Large intestine (tissue), 3 donors: Measurements from ENCODE around the gene FCRLB. TPM values are rescaled to one million over a fixed set of nuclear protein-coding genes. Genes with fewer than 3 reads are reported as not detected.
A peak's percentile ranks its signal among the peaks of the same experiment; 100 is the strongest.

Experiments used
- DNase-seq, 2 donors: peaks; one replicate each; pipeline versions ENCODE4 v3.0.0 to v3.0.0-alpha.2; 2013
- H3K27ac ChIP-seq: one replicate; pipeline ENCODE4 v1.5.1; 2013; ENCODE audit warnings: low read length
- H3K27me3 ChIP-seq: 2 replicates; pipeline ENCODE4 v1.6.1; 2013; ENCODE audit warnings: low read length; ENCODE audit not compliant: control insufficient read depth, insufficient read depth
- H3K36me3 ChIP-seq: 2 replicates; pipeline ENCODE4 v1.6.1; 2013; ENCODE audit warnings: low read length; ENCODE audit not compliant: control insufficient read depth, insufficient read depth
- H3K4me1 ChIP-seq: one replicate; pipeline ENCODE4 v1.6.1; 2013; ENCODE audit warnings: low read length; ENCODE audit not compliant: control insufficient read depth, insufficient read depth
- H3K4me3 ChIP-seq: one replicate; pipeline ENCODE4 v1.5.1; 2013; ENCODE audit warnings: low read length
- H3K9me3 ChIP-seq: one replicate; pipeline ENCODE4 v1.6.1; 2013; ENCODE audit warnings: mild to moderate bottlenecking, low read depth, low read length, moderate library complexity; ENCODE audit not compliant: control insufficient read depth
- WGBS: methylation state at CpG from one replicate; pipeline ENCODE4 v1.1.5; 2013; ENCODE audit warnings: low lambda C conversion rate; ENCODE audit not compliant: insufficient coverage; 5-methylcytosine and 5-hydroxymethylcytosine counted together
- polyA plus RNA-seq: library from polyadenylated mRNA; unstranded; fragments of 120-200 nt; gene quantifications from one replicate; pipeline ENCODE4 v1.2.1, GENCODE V29; 2013

The FCRLB gene
- polyA plus RNA-seq, 1 donor: 0.60 TPM

DNA sequence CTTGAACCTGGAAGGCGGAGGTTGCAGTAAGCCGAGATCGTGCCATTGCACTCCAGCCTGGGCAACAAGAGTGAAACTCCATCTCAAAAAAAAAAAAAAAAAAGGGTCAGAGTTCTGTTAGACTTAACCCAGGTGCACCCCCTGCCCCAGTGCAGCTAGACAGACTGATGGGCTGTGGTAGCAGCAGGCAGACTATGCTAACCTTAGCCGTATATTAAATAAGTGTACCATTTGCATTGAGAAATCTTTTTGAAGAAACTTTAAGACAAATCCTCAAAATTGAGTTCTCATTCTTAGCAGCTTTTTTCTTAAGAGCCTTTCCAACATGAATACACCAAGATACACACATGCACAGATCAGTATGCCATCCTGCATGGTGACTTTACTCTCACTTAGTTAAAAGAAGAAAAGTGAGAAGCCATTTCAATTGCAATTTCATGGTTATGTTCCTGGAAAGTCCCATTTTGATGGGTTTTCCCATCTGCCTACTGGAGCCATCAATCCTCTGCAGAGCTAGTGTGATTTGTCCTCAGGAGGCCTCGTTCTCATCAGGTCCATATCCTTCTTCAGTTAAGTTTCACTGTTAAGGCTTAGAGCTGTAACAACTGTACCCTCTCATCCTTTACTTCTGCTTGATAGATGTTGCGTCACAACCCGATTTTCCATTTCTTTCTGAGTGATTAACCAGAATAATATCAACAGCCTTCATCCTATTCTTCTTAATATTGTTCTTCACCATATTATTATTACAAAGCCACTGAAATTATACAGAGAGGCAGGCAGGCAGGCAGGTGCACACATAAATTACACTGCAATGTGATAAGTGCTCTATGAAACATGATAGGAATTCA is 7.3 kb downstream of the FCRLB start:
- 100% methylated on average over 2 of the region's 7 CpGs for WGBS
- DNase-seq: no peak
- H3K36me3 ChIP-seq: no peaks in the 10 kb centered on the region
- H3K9me3 ChIP-seq: no peaks in the 10 kb centered on the region
- no peak overlapping the region for H3K27ac ChIP-seq
- H3K4me3 ChIP-seq: no peak overlapping the region
- peaks cover 39% of the 10 kb centered on the region for H3K27me3 ChIP-seq
- H3K4me1 ChIP-seq: peaks cover 4% of the 10 kb centered on the region

DNA sequence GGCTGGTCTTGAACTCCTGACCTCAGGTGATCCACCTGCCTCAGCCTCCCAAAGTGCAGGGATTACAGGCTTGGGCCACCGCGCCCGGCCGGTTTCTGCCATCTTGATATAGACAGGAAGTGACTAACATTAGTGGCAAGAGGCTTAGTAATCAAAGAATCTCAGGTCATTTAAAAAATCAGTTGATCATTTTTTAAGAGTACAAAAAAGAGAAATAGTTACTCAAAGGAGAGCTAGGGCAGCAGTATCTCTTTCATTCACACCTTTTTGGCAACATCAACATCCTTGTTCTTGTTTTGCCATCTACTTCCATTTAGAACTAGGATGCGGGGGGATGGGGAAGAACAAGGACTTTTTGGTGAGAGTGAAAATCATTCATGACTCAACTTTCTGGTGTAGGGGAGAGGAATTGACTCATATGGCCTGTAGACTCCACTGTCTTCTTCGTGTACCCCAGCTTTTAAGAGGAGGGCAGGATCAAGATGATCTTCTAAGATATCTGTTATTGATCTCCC is 8.8 kb downstream of the FCRLB start:
- no CpG with 5 or more reads among the region's 6 CpGs for whole genome bisulfite sequencing
- no peak overlapping the region for H3K4me3 ChIP-seq
- peaks cover 32% of the 10 kb centered on the region for H3K27me3 ChIP-seq

DNA sequence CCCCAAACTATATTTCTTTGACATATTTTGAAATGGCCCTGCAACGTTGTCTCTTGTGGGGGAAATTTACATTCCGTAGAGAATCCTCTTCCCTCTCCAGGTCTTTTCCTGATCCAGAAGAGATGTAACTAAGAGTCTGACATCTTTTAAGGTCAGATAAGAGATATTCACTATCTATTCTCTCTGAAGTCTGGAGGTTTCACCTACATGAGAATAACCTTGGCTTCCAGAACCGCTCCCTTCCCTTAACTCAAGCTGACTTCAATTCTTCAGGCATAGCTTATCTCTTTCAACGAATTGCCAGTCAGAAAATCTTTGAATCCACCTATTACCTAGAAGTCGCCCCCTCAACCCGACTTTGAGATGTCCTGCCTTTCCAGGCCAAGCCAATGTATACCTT is 9.9 kb downstream of the FCRLB start:
- Histone ChIP-seq H3K9me3 (no peaks in the 10 kb centered on the region), H3K4me1 (no peaks in the 10 kb centered on the region), H3K36me3 (no peaks in the 10 kb centered on the region), H3K4me3 (no peak overlapping the region), H3K27ac (no peak overlapping the region), H3K27me3 (peaks cover 29% of the 10 kb centered on the region)
- DNase-seq: no peak
- WGBS: 61% methylated on average over 3 of the region's 6 CpGs

More for the DNA sequence above, 8.8 kb downstream of the FCRLB start:
- H3K9me3 ChIP-seq: no peaks in the 10 kb centered on the region
- H3K36me3 ChIP-seq: no peaks in the 10 kb centered on the region
- DNase-seq: no peak
- H3K4me1 ChIP-seq: peaks cover 4% of the 10 kb centered on the region
- no peak overlapping the region for H3K27ac ChIP-seq

DNA sequence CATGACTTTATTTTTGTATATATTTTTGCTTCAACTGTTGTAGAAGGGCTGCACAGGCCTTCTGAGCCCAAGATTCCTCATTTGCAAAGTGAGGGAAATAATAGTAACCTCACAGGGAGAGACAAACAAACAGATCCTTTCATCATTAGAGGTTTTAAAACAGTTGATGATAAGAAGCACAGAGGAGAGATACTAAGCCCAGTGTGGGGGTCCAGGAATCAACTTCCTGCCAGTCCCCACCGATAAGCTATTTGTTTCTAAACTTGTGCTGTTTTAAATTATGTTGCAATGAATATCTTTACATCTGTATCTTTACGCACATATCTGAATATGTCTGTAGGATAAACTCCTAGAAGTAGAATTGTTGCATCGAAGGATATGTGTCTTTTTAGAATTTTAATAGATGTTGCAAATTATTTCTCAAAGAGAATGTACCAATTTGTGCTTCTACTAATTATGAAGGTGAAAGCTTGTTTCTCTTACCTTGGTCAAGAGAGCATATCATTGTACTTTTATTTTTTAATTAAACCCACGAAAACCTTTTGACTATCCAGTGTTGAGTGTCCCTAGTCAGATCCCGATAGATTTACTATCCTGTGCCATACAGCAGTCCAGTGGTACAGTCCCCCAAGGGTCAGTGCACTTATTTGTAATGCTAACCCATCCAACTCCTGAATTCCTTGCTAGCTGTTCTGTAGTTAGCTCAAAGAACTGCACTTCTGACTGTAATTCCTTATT is 10.8 kb downstream of the FCRLB start:
- no peak for DNase-seq
- H3K27me3 ChIP-seq: peaks cover 30% of the 10 kb centered on the region

DNA sequence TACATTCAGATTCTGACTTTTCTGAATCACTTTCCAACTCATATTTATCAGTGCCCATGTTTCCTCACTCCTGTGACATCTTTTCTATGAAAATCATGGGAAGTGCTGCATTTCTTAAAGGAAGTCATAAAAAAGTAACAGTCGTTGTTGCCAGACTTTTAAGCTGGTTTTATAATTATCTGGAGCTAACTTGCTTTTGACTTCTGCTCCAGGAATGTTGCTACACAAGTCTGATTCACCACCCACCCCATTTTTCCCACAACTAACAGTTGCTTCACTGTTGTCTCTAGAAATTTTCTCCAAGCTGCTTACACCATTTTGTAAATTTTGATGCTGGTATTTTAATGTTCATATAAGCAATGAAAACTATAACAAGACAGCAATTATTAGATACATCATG is 12.2 kb downstream of the FCRLB start:
- H3K36me3 ChIP-seq: no peaks in the 10 kb centered on the region
- H3K9me3 ChIP-seq: no peaks in the 10 kb centered on the region
- H3K4me1 ChIP-seq: no peaks in the 10 kb centered on the region
- no peak overlapping the region for H3K4me3 ChIP-seq
- no peak for DNase-seq
- no peak overlapping the region for H3K27ac ChIP-seq
- peaks cover 32% of the 10 kb centered on the region for H3K27me3 ChIP-seq
- no CpG with 5 or more reads among the region's 1 CpG for WGBS

More for the DNA sequence above, 10.8 kb downstream of the FCRLB start:
- 93% methylated on average over 3 of the region's 5 CpGs for WGBS
- Histone ChIP-seq H3K4me1 (no peaks in the 10 kb centered on the region), H3K36me3 (no peaks in the 10 kb centered on the region), H3K4me3 (no peak overlapping the region), H3K27ac (no peak overlapping the region), H3K9me3 (no peaks in the 10 kb centered on the region)

DNA sequence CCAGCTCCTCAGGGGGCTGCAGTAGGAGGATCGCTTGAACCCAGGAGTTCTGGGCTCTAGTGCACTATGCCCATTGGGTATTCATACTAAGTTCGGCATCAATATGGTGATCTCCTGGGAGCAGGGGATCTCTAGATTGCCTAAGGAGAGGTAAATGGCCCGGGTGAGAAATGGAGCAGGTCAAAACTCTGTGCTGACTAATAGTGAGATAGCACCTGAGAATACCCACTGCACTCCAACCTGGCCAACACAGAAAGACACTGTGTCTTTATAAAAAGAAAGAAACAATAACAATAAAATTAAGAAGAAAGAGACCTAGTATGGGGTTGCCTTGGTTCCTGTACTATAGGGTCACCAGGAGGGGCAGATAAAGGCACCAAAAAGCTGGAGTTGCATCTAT is 14.5 kb downstream of the FCRLB start:
- DNase-seq: no peak
- no CpG with 5 or more reads among the region's 3 CpGs for WGBS
- H3K4me3 ChIP-seq: no peak overlapping the region
- peaks cover 38% of the 10 kb centered on the region for H3K27me3 ChIP-seq
- no peaks in the 10 kb centered on the region for H3K9me3 ChIP-seq
- no peaks in the 10 kb centered on the region for H3K36me3 ChIP-seq
- H3K27ac ChIP-seq: no peak overlapping the region
- no peaks in the 10 kb centered on the region for H3K4me1 ChIP-seq

DNA sequence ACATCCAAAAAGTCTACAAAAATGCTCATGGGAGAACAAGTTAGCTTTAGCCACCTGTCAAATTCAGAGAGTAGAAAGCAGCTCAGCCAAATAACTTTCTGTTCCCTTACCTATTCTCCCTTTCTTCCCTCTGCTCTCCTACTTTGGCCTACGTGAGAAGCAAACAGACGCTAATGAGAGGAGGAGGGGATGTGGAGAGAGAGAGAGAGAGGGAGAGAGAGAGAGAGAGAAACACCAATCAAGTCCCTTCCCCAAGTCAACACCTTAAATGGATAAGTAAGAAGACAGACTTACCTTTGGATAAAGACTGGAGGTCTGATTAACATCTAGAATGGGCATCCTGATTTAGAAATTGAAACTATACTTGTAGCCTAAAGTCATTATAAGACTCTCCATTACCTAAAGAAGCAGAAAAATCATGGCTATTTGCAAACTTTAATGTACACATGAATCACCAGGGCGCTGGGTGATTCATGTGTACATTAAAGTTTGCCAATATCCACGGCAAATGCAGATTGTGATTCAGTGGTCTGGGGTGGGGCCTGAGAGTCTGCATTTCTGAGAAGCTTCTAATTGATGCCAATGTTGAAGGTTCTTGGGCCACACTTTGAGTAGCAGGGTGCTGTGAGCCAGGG is 15.1 kb downstream of the FCRLB start:
- DNase-seq: no peak
- H3K27ac ChIP-seq: no peak overlapping the region
- 30% methylated on average over 2 of the region's 4 CpGs for WGBS
- H3K4me1 ChIP-seq: no peaks in the 10 kb centered on the region
- H3K9me3 ChIP-seq: no peaks in the 10 kb centered on the region
- H3K27me3 ChIP-seq: peaks cover 34% of the 10 kb centered on the region
- H3K4me3 ChIP-seq: no peak overlapping the region
- H3K36me3 ChIP-seq: no peaks in the 10 kb centered on the region

DNA sequence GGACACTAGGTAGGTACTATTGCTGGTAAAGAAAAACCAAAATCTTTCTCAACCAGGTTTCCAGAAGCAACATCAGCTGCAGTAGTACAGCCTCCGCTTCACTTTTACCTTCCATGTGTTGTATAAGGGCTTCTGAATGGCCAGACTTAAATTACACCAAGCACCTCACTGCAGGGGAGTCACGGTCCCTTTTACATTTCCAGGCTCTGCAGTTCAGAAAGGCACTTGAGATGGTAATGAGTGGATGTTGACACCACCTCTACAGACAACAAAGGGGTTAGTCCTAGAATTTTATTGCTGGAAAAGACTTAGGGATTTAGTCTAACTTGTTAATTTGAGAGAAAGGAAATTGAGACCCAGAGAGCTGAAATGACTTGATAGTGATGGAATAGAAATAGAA is 16.3 kb downstream of the FCRLB start:
- 60% methylated on average over 1 of the region's 2 CpGs for WGBS
- no peaks in the 10 kb centered on the region for H3K4me1 ChIP-seq
- H3K27ac ChIP-seq: no peak overlapping the region
- H3K27me3 ChIP-seq: peaks cover 28% of the 10 kb centered on the region
- no peak for DNase-seq
- no peak overlapping the region for H3K4me3 ChIP-seq
- H3K9me3 ChIP-seq: no peaks in the 10 kb centered on the region
- H3K36me3 ChIP-seq: no peaks in the 10 kb centered on the region

DNA sequence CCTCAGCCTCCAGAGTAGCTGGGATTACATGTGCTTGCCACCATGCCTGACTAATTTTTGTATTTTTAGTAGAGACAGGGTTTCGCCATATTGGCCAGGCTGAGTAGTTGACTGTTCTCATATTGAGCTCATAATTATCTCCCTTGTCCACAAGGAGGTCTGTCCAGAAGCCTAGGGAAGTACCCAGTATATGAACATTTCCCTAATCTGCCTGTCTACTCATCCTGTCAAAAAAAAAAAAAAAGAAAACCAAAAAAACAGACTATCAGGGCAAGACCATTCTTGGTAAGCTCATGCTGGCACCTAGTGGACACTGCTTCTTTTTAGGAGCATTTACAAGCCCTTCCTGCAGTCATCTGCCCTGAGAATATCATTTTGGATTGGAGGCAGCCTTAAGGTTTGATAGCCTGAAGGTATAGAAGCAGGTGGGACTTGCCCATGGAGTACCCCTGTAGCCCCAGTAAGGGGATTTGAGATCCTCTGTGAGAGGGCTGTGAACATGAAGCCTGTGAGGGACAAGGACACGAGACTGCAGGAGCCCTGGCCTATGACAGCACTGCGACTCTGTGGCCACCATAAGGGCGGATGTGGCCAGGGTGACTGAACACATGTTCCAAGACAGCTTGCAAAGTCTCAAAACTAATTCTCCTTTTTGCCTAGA is 17.4 kb downstream of the FCRLB start:
- H3K4me1 ChIP-seq: no peaks in the 10 kb centered on the region
- H3K27ac ChIP-seq: no peak overlapping the region
- no CpG with 5 or more reads among the region's 4 CpGs for WGBS
- no peaks in the 10 kb centered on the region for H3K9me3 ChIP-seq
- H3K4me3 ChIP-seq: no peak overlapping the region
- peak in 1 of 2 donors; percentile 10 for DNase-seq
- peaks cover 28% of the 10 kb centered on the region for H3K27me3 ChIP-seq
- no peaks in the 10 kb centered on the region for H3K36me3 ChIP-seq
